DND-41 (cell line): ENCODE data around the gene GMPR.

Experiments
- EZH2 ChIP-seq: IDR thresholded peaks from 3 replicates; pipeline ENCODE4 v1.6.1; 2012; ENCODE audit warnings: borderline replicate concordance, low read depth, mild to moderate bottlenecking, moderate library complexity, low read length, inconsistent platforms; ENCODE audit not compliant: severe bottlenecking
- TF ChIP-seq, protein P1 (sequence below): IDR thresholded peaks from 2 replicates; pipeline ENCODE4 v1.5.1; 2012; ENCODE audit warnings: borderline replicate concordance, low read length, moderate library complexity, mild to moderate bottlenecking; ENCODE audit not compliant: poor library complexity, severe bottlenecking; ENCODE audit errors: extremely low read depth

DNA sequence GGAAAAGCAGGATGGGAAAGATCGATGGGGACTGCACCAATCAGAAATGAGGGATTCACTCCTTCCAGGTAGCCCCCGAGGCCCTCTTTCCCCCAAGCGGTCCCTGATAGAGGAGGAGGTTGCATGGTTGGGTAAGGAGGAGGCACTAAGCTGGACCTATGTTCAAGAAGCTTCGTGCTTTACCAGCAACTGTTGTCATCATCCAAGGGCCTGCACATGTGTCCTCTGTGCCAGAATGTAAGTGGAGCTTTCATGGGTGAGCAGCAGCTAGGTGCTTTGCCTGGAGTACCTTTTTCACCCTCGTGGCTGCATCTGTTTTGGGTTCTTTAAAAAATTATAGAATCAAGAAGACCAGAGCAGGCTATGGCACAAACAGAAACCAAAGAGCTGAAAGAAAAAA is 54.0 kb downstream of the GMPR start:
- TF ChIP-seq, protein P1, sequence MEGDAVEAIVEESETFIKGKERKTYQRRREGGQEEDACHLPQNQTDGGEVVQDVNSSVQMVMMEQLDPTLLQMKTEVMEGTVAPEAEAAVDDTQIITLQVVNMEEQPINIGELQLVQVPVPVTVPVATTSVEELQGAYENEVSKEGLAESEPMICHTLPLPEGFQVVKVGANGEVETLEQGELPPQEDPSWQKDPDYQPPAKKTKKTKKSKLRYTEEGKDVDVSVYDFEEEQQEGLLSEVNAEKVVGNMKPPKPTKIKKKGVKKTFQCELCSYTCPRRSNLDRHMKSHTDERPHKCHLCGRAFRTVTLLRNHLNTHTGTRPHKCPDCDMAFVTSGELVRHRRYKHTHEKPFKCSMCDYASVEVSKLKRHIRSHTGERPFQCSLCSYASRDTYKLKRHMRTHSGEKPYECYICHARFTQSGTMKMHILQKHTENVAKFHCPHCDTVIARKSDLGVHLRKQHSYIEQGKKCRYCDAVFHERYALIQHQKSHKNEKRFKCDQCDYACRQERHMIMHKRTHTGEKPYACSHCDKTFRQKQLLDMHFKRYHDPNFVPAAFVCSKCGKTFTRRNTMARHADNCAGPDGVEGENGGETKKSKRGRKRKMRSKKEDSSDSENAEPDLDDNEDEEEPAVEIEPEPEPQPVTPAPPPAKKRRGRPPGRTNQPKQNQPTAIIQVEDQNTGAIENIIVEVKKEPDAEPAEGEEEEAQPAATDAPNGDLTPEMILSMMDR = no peak
- TF ChIP-seq EZH2 = no peak
